CD14-positive monocyte (primary cell): ENCODE results near the gene STARD10. TPM values are rescaled to one million over a fixed set of nuclear protein-coding genes. Genes with fewer than 3 reads are reported as not detected.

ENCODE experiments used
- DNase-seq, 3 donors: peaks; one replicate each; pipeline ENCODE4 v3.0.0-alpha.2; 2011 to 2022
- H2AFZ ChIP-seq: 2 replicates; pipeline ENCODE4 v1.6.0; 2012; ENCODE audit warnings: mild to moderate bottlenecking, low read depth, low read length, inconsistent platforms; ENCODE audit not compliant: insufficient read depth, poor library complexity, severe bottlenecking
- H3K27ac ChIP-seq, 2 donors: 1 replicate in 1 of 2; 2 replicates in 1 of 2; pipeline ENCODE4 v1.5.1; 2012 to 2013; ENCODE audit warnings: low read length in 2 of 2, control low read depth in 1 of 2, inconsistent platforms in 1 of 2, low read depth in 1 of 2, mild to moderate bottlenecking in 1 of 2
- H3K27me3 ChIP-seq, 2 donors: one replicate each; pipeline versions ENCODE4 v1.6.0 to v1.6.1; 2011 to 2013; ENCODE audit warnings: low read length in 2 of 2; ENCODE audit not compliant: control insufficient read depth in 2 of 2, insufficient read depth in 2 of 2
- H3K36me3 ChIP-seq, 2 donors: replicated peaks in 1 of 2; 1 replicate in 1 of 2; 2 replicates in 1 of 2; pipeline versions ENCODE4 v1.5.1 to v1.6.1; 2012 to 2013; ENCODE audit warnings: low read length in 2 of 2, control low read depth in 1 of 2, inconsistent platforms in 1 of 2, mild to moderate bottlenecking in 1 of 2; ENCODE audit not compliant: insufficient read depth in 2 of 2, control insufficient read depth in 1 of 2
- H3K4me1 ChIP-seq, 2 donors: 1 replicate in 1 of 2; 2 replicates in 1 of 2; pipeline versions ENCODE4 v1.5.1 to v1.6.1; 2012 to 2013; ENCODE audit warnings: low read length in 2 of 2, control low read depth in 1 of 2, inconsistent platforms in 1 of 2, mild to moderate bottlenecking in 1 of 2, moderate library complexity in 1 of 2; ENCODE audit not compliant: insufficient read depth in 2 of 2, control insufficient read depth in 1 of 2
- H3K4me2 ChIP-seq: replicated peaks from 2 replicates; pipeline ENCODE3; 2012; ENCODE audit warnings: low read length, moderate library complexity, mild to moderate bottlenecking; ENCODE audit not compliant: poor library complexity, severe bottlenecking; ENCODE audit errors: extremely low read depth
- H3K4me3 ChIP-seq, 3 experiments: fragments of 200-600 bp in 1 of 3; sonication (generic) in 1 of 3; replicated peaks in 1 of 3; 1 replicate in 2 of 3; 2 replicates in 1 of 3; pipeline ENCODE4 v1.5.1; 2011 to 2013; ENCODE audit warnings: low read length in 3 of 3, mild to moderate bottlenecking in 3 of 3, control low read depth in 2 of 3, low read depth in 2 of 3, inconsistent platforms in 1 of 3, moderate library complexity in 1 of 3
- H3K79me2 ChIP-seq: 2 replicates; pipeline ENCODE4 v1.6.0; 2012; ENCODE audit warnings: mild to moderate bottlenecking, control low read depth, inconsistent platforms, low read length, moderate library complexity; ENCODE audit not compliant: insufficient read depth
- H3K9ac ChIP-seq: 2 replicates; pipeline ENCODE4 v1.6.0; 2017; ENCODE audit warnings: low read length, mild to moderate bottlenecking; ENCODE audit not compliant: insufficient read depth, poor library complexity, severe bottlenecking
- H3K9me3 ChIP-seq, 2 donors: replicated peaks in 1 of 2; 1 replicate in 1 of 2; 2 replicates in 1 of 2; pipeline versions ENCODE4 v1.5.1 to v1.6.1; 2012 to 2013; ENCODE audit warnings: low read length in 2 of 2, control low read depth in 1 of 2; ENCODE audit not compliant: control insufficient read depth in 1 of 2, insufficient read depth in 1 of 2
- H4K20me1 ChIP-seq: 2 replicates; pipeline ENCODE4 v1.6.0; 2012; ENCODE audit warnings: mild to moderate bottlenecking, low read length, control low read depth, moderate library complexity; ENCODE audit not compliant: insufficient read depth
- H3K27ac Mint-ChIP-seq, 7 donors: one replicate each; pipeline ENCODE4 v1.8.0; 2020; ENCODE audit warnings: mild to moderate bottlenecking in 7 of 7, mixed read lengths in 7 of 7, moderate library complexity in 6 of 7, inconsistent platforms in 2 of 7
- H3K27me3 Mint-ChIP-seq, 3 donors: one replicate each; pipeline ENCODE4 v1.8.0; 2021 to 2022; ENCODE audit warnings: low read depth in 3 of 3, mild to moderate bottlenecking in 3 of 3, mixed read lengths in 3 of 3, moderate library complexity in 3 of 3, inconsistent platforms in 1 of 3
- H3K36me3 Mint-ChIP-seq, 2 donors: one replicate each; pipeline ENCODE4 v1.8.0; 2020; ENCODE audit warnings: mixed read lengths in 2 of 2, inconsistent platforms in 1 of 2, mild to moderate bottlenecking in 1 of 2
- H3K4me1 Mint-ChIP-seq: one replicate; pipeline ENCODE4 v1.8.0; 2020; ENCODE audit warnings: mild to moderate bottlenecking, mixed read lengths
- H3K4me3 Mint-ChIP-seq, 2 donors: one replicate each; pipeline ENCODE4 v1.8.0; 2020; ENCODE audit warnings: mild to moderate bottlenecking in 2 of 2, mixed read lengths in 2 of 2, moderate library complexity in 1 of 2
- H3K9me3 Mint-ChIP-seq, 7 donors: one replicate each; pipeline ENCODE4 v1.8.0; 2020 to 2022; ENCODE audit warnings: mixed read lengths in 7 of 7, mild to moderate bottlenecking in 6 of 7, moderate library complexity in 6 of 7, inconsistent platforms in 2 of 7
- WGBS: methylation state at CpG from one replicate; pipeline ENCODE4 v1.1.5; 2013; ENCODE audit warnings: missing lambda C conversion rate; ENCODE audit not compliant: insufficient coverage; 5-methylcytosine and 5-hydroxymethylcytosine counted together
- intact Hi-C, 2 donors: fragments of 100-400 bp; cut with micrococcal nuclease; formaldehyde crosslinking; loops; one replicate each; pipeline versions ENCODE4 v1.15.0 to v1.15.1; 2023
- polyA plus RNA-seq, 3 donors: library from polyadenylated mRNA; depleted of rRNA in 1 of 3; unstranded in 2 of 3; stranded (reverse) in 1 of 3; fragments of 300-500 nt in 2 of 3; fragments of >200 nt in 1 of 3; fragmentation: Illumina TruSeq in 2 of 3; gene quantifications; 1 replicate in 2 of 3; 2 replicates in 1 of 3; pipeline ENCODE4 v1.2.3, GENCODE V29; 2012 to 2021
- TF ChIP-seq, protein P1 (sequence below): fragments of 200-600 bp; IDR thresholded peaks from one replicate; pipeline ENCODE4 v1.8.0; 2022; ENCODE audit warnings: antibody characterized with exemption, mild to moderate bottlenecking

The STARD10 gene
- polyA plus RNA-seq, 3 donors = 13.6 to 18.7 (median 15.4) TPM

DNA sequence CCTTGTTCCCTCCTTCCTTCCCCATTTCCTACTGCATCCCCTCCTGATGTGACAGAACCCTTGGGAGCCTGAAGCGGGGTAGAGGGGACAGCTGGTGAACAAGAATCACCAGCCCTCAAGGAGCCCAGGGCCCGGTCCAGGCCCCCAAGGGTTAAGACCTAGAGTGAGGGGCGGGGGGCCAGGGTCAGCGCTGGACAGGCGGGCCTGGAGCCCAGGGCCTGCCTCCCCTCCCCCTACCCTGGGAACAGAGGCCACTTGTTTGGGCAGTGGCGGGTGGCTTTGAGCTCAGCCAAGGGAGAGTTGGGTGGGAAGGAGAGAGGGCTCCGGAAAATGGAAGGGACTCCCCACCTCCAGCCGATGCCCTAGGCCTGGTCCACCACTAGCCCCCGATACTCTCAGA is 43.8 kb downstream of the STARD10 start:
- Histone ChIP-seq H3K36me3 (peaks cover 5 to 10% of the 10 kb centered on the region in 2 donors), H3K27ac (no peak overlapping the region), H3K9me3 (no peaks in the 10 kb centered on the region), H3K4me1 (peaks cover 42 to 59% of the 10 kb centered on the region in 2 donors), H3K4me3 (peak overlapping the region in 1 of 3 experiments; percentile 89), H2AFZ (no peak overlapping the region), H3K4me2 (peak overlapping the region; percentile 84), H3K9ac (no peak overlapping the region), H3K79me2 (peaks cover 67% of the 10 kb centered on the region), H4K20me1 (peaks cover 68% of the 10 kb centered on the region), H3K27me3 (no peaks in the 10 kb centered on the region)
- TF ChIP-seq, protein P1, sequence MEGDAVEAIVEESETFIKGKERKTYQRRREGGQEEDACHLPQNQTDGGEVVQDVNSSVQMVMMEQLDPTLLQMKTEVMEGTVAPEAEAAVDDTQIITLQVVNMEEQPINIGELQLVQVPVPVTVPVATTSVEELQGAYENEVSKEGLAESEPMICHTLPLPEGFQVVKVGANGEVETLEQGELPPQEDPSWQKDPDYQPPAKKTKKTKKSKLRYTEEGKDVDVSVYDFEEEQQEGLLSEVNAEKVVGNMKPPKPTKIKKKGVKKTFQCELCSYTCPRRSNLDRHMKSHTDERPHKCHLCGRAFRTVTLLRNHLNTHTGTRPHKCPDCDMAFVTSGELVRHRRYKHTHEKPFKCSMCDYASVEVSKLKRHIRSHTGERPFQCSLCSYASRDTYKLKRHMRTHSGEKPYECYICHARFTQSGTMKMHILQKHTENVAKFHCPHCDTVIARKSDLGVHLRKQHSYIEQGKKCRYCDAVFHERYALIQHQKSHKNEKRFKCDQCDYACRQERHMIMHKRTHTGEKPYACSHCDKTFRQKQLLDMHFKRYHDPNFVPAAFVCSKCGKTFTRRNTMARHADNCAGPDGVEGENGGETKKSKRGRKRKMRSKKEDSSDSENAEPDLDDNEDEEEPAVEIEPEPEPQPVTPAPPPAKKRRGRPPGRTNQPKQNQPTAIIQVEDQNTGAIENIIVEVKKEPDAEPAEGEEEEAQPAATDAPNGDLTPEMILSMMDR = no peak
- no peak overlapping the region for H3K4me3 Mint-ChIP-seq
- H3K36me3 Mint-ChIP-seq = peaks cover 27 to 28% of the 10 kb centered on the region in 2 donors
- DNase-seq = no peak
- H3K27me3 Mint-ChIP-seq = peaks cover 0 to 3% (median 0%) of the 10 kb centered on the region in 3 donors
- H3K9me3 Mint-ChIP-seq = peaks cover 0 to 2% (median 0%) of the 10 kb centered on the region in 7 donors
- H3K4me1 Mint-ChIP-seq = peaks cover 55% of the 10 kb centered on the region
- WGBS = 100% methylated on average over 1 of the region's 9 CpGs
- peak overlapping the region in 2 of 7 donors; percentile 70 to 81 for H3K27ac Mint-ChIP-seq
- intact Hi-C loops = no loop called here

DNA sequence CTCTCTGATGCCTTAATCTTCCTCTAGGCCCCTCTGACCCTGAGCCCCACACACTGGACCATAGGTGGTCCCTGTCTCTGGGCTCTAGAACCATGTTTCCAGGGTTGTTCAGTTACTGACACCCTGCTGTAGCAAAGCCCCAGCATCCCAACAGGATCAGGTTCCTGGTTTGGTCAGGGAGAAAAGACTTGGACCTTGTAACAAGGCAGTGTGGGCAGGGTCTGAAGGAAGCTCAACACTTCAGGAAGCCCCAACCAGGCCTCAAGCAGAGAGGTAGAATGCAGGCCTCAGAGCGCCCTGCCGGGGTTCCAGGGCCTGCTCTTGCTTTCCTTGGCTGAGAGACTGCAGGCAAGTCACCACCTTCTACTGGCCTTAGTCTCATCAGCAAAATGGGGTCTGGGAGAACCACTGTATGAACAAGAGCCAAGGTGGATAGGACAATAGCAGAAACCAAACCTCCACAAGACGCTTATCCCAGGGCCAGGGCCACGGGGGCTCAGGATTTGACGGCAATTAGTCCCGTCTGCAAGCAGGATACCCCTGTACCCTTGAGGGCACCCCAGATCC is 46.5 kb downstream of the STARD10 start:
- H3K9me3 ChIP-seq = no peaks in the 10 kb centered on the region
- Mint-ChIP-seq H3K27ac (no peak overlapping the region), H3K4me3 (no peak overlapping the region), H3K27me3 (peaks cover 0 to under 1% (median 0%) of the 10 kb centered on the region in 3 donors), H3K36me3 (peaks cover 31 to 34% of the 10 kb centered on the region in 2 donors), H3K4me1 (peaks cover 66% of the 10 kb centered on the region), H3K9me3 (peaks cover 0 to 1% (median 0%) of the 10 kb centered on the region in 7 donors)
- no peak overlapping the region for H3K4me3 ChIP-seq
- H3K27ac ChIP-seq = no peak overlapping the region
- WGBS = 89% methylated on average over 4 of the region's 6 CpGs
- H2AFZ ChIP-seq = no peak overlapping the region
- peaks cover 56 to 70% of the 10 kb centered on the region in 2 donors for H3K4me1 ChIP-seq
- H4K20me1 ChIP-seq = peaks cover 76% of the 10 kb centered on the region
- peaks cover 93% of the 10 kb centered on the region for H3K79me2 ChIP-seq
- DNase-seq = no peak
- intact Hi-C loops = no loop called here
- H3K27me3 ChIP-seq = no peaks in the 10 kb centered on the region
- H3K9ac ChIP-seq = no peak overlapping the region
- peaks cover 5 to 10% of the 10 kb centered on the region in 2 donors for H3K36me3 ChIP-seq
- H3K4me2 ChIP-seq = no peak overlapping the region
- TF ChIP-seq, protein P1 = no peak
